Natural killer cell (primary cell): ENCODE measurements around the gene FSHR. TPM values are rescaled to one million over a fixed set of nuclear protein-coding genes. Genes with fewer than 3 reads are reported as not detected.

Experiments used
- ATAC-seq, 3 donors: fragments of 150-1000 bp in 2 of 3; fragments of 200-7000 bp in 1 of 3; cut with Tn5 transposase; 1 replicate in 1 of 3; 2 replicates in 2 of 3; pipeline ENCODE4 v1.10.0; 2021; ENCODE audit warnings: mild to moderate bottlenecking in 2 of 3, moderate library complexity in 2 of 3
- DNase-seq, 2 donors: peaks; one replicate each; pipeline versions ENCODE4 v3.0.0 to v3.0.0-alpha.2; 2013 to 2021; ENCODE audit warnings: mixed read lengths in 1 of 2
- H3K27ac ChIP-seq: one replicate; pipeline ENCODE4 v1.5.1; 2013; ENCODE audit warnings: mild to moderate bottlenecking, low read length
- H3K27me3 ChIP-seq: one replicate; pipeline ENCODE4 v1.6.1; 2013; ENCODE audit warnings: low read length; ENCODE audit not compliant: control insufficient read depth, insufficient read depth
- H3K36me3 ChIP-seq: one replicate; pipeline ENCODE4 v1.6.1; 2013; ENCODE audit warnings: low read length; ENCODE audit not compliant: control insufficient read depth, insufficient read depth
- H3K4me1 ChIP-seq: one replicate; pipeline ENCODE4 v1.6.1; 2013; ENCODE audit warnings: low read length; ENCODE audit not compliant: control insufficient read depth, insufficient read depth
- H3K4me3 ChIP-seq: one replicate; pipeline ENCODE4 v1.5.1; 2013; ENCODE audit warnings: low read length
- H3K9me3 ChIP-seq: one replicate; pipeline ENCODE4 v1.6.1; 2013; ENCODE audit warnings: low read length; ENCODE audit not compliant: control insufficient read depth, insufficient read depth
- H3K27ac Mint-ChIP-seq, 2 donors: one replicate each; pipeline ENCODE4 v1.8.0; 2022; ENCODE audit warnings: mild to moderate bottlenecking in 2 of 2, mixed read lengths in 2 of 2, moderate library complexity in 1 of 2
- H3K27me3 Mint-ChIP-seq, 2 donors: one replicate each; pipeline ENCODE4 v1.8.0; 2022; ENCODE audit warnings: low read depth in 2 of 2, mixed read lengths in 2 of 2
- H3K36me3 Mint-ChIP-seq: one replicate; pipeline ENCODE4 v1.8.0; 2022; ENCODE audit warnings: mixed read lengths
- H3K4me1 Mint-ChIP-seq, 2 donors: one replicate each; pipeline ENCODE4 v1.8.0; 2022; ENCODE audit warnings: mixed read lengths in 2 of 2
- H3K4me3 Mint-ChIP-seq: one replicate; pipeline ENCODE4 v1.8.0; 2022; ENCODE audit warnings: mild to moderate bottlenecking, moderate library complexity, mixed read lengths
- H3K9me3 Mint-ChIP-seq, 2 donors: one replicate each; pipeline ENCODE4 v1.8.0; 2022; ENCODE audit warnings: mixed read lengths in 2 of 2
- CTCF ChIP-seq: fragments of 200-600 bp; IDR thresholded peaks from one replicate; pipeline ENCODE4 v1.8.0; 2022; ENCODE audit warnings: antibody characterized with exemption
- WGBS: methylation state at CpG from one replicate; pipeline ENCODE4 v1.1.7; 2013; ENCODE audit warnings: missing lambda C conversion rate; ENCODE audit not compliant: insufficient coverage; 5-methylcytosine and 5-hydroxymethylcytosine counted together
- intact Hi-C: fragments of 100-400 bp; cut with micrococcal nuclease; formaldehyde crosslinking; loops from one replicate; pipeline ENCODE4 v1.14.2; 2022
- total RNA-seq, 4 donors: library from RNA; stranded (reverse); fragments of 120-200 nt in 1 of 4; gene quantifications; one replicate each; pipeline versions ENCODE4 v1.2.3 to v1.2.4, GENCODE V29; 2013 to 2022

Gene FSHR
- total RNA-seq, 3 donors from 2014 or later (not counting 1 experiment from before 2014, with no cell fraction given) = not detected

- Histone ChIP-seq H3K4me1 (no peaks in the 10 kb centered on the region), H3K27ac (no peak overlapping the region), H3K27me3 (no peaks in the 10 kb centered on the region), H3K4me3 (no peak overlapping the region), H3K9me3 (no peaks in the 10 kb centered on the region), H3K36me3 (no peaks in the 10 kb centered on the region)
- Mint-ChIP-seq H3K27me3 (no peaks in the 10 kb centered on the region), H3K36me3 (no peaks in the 10 kb centered on the region), H3K4me1 (no peaks in the 10 kb centered on the region), H3K27ac (no peak overlapping the region), H3K9me3 (peaks cover 6 to 16% of the 10 kb centered on the region in 2 donors), H3K4me3 (no peak overlapping the region)
- TF ChIP-seq CTCF = no peak
- no peak for ATAC-seq
- intact Hi-C loops = no loop called here
- 94% methylated on average over 2 of the region's 2 CpGs for WGBS
- DNase-seq = no peak
Observed at GRCh38 chr2:49113046-49113445, 41.3 kb downstream of the FSHR start.

GRCh38 chr2:49111456-49111855 lies 42.9 kb downstream of the FSHR start:
- Mint-ChIP-seq H3K36me3 (no peaks in the 10 kb centered on the region), H3K4me1 (no peaks in the 10 kb centered on the region), H3K27me3 (no peaks in the 10 kb centered on the region), H3K9me3 (peaks cover 9 to 13% of the 10 kb centered on the region in 2 donors), H3K27ac (no peak overlapping the region), H3K4me3 (no peak overlapping the region)
- Histone ChIP-seq H3K27ac (no peak overlapping the region), H3K9me3 (no peaks in the 10 kb centered on the region), H3K4me1 (no peaks in the 10 kb centered on the region), H3K4me3 (no peak overlapping the region), H3K27me3 (no peaks in the 10 kb centered on the region), H3K36me3 (no peaks in the 10 kb centered on the region)
- DNase-seq (no peak), ATAC-seq (no peak)
- 86% methylated on average over 5 of the region's 7 CpGs for WGBS
- intact Hi-C loops = no loop called here
- TF ChIP-seq CTCF = no peak

- no peak overlapping the region for H3K27ac Mint-ChIP-seq
- Histone ChIP-seq H3K4me3 (no peak overlapping the region), H3K9me3 (no peaks in the 10 kb centered on the region), H3K4me1 (no peaks in the 10 kb centered on the region), H3K27ac (no peak overlapping the region), H3K36me3 (no peaks in the 10 kb centered on the region), H3K27me3 (no peaks in the 10 kb centered on the region)
- intact Hi-C loops = no loop called here
- H3K4me3 Mint-ChIP-seq = no peak overlapping the region
- no peaks in the 10 kb centered on the region for H3K27me3 Mint-ChIP-seq
- H3K4me1 Mint-ChIP-seq = no peaks in the 10 kb centered on the region
- ATAC-seq (no peak), DNase-seq (no peak)
- no peak for TF ChIP-seq CTCF
- no peaks in the 10 kb centered on the region for H3K36me3 Mint-ChIP-seq
- 89% methylated on average over 2 of the region's 2 CpGs for WGBS
- peaks cover 11 to 16% of the 10 kb centered on the region in 2 donors for H3K9me3 Mint-ChIP-seq
Observed at GRCh38 chr2:49111006-49111405, 43.3 kb downstream of the FSHR start.

- Mint-ChIP-seq H3K4me3 (no peak overlapping the region), H3K4me1 (no peaks in the 10 kb centered on the region)
Observed at GRCh38 chr2:49110571-49110970, 43.7 kb downstream of the FSHR start.

More at GRCh38 chr2:49110571-49110970, 43.7 kb downstream of the FSHR start:
- 78% methylated on average over 1 of the region's 1 CpG for WGBS
- TF ChIP-seq CTCF = no peak
- intact Hi-C loops = no loop called here
- Mint-ChIP-seq H3K9me3 (peaks cover 12 to 13% of the 10 kb centered on the region in 2 donors), H3K36me3 (no peaks in the 10 kb centered on the region), H3K27me3 (no peaks in the 10 kb centered on the region), H3K27ac (no peak overlapping the region)
- Histone ChIP-seq H3K27me3 (no peaks in the 10 kb centered on the region), H3K4me1 (no peaks in the 10 kb centered on the region), H3K27ac (no peak overlapping the region), H3K4me3 (no peak overlapping the region), H3K36me3 (no peaks in the 10 kb centered on the region), H3K9me3 (no peaks in the 10 kb centered on the region)
- no peak for ATAC-seq
- DNase-seq = no peak
